GM23338 (cell line): Measurements from ENCODE around the gene EIF3B.

ENCODE experiments used
- CTCF ChIP-seq, 2 experiments: fragments of 200-600 bp in 1 of 2; sonication (generic) in 1 of 2; conservative IDR thresholded peaks; 2 replicates each; pipeline versions ENCODE4 v1.5.1 to v1.6.1; 2016 to 2017; ENCODE audit warnings: antibody characterized with exemption in 2 of 2, low read depth in 2 of 2, mild to moderate bottlenecking in 2 of 2, moderate library complexity in 1 of 2
- EZH2 ChIP-seq: fragments of 200-600 bp; sonication (generic); IDR thresholded peaks from one replicate; pipeline ENCODE4 v1.8.0; 2017; ENCODE audit warnings: antibody characterized with exemption, mild to moderate bottlenecking, low read depth; ENCODE audit not compliant: unreplicated experiment
- NANOG ChIP-seq: IDR thresholded peaks from 2 replicates; pipeline ENCODE4 v1.6.1; 2016; ENCODE audit warnings: antibody characterized with exemption, borderline replicate concordance
- POLR2AphosphoS5 ChIP-seq: IDR thresholded peaks from 2 replicates; pipeline ENCODE4 v1.6.1; 2016; ENCODE audit warnings: antibody characterized with exemption, low read depth
- REST ChIP-seq: IDR thresholded peaks from one replicate; pipeline ENCODE4 v1.6.1; 2018; ENCODE audit warnings: antibody characterized with exemption; ENCODE audit not compliant: unreplicated experiment

GRCh38 chr7:2359610-2360009 is 5.0 kb downstream of the EIF3B start:
- TF ChIP-seq POLR2AphosphoS5 (no peak), NANOG (no peak), CTCF (conservative IDR thresholded peaks at IDR 0.05; ENCODE audit: low read depth in 2 of 2) (no peak), EZH2 (no peak), REST (no peak)
